ENCODE measurements around the gene FHOD3. TPM values are rescaled to one million over a fixed set of nuclear protein-coding genes. Genes with fewer than 3 reads are reported as not detected.

Gene FHOD3
- total and polyA plus RNA-seq, 4 donors: 0.57 to 1.3 (median 1.2) TPM; not detected in 1

DNA sequence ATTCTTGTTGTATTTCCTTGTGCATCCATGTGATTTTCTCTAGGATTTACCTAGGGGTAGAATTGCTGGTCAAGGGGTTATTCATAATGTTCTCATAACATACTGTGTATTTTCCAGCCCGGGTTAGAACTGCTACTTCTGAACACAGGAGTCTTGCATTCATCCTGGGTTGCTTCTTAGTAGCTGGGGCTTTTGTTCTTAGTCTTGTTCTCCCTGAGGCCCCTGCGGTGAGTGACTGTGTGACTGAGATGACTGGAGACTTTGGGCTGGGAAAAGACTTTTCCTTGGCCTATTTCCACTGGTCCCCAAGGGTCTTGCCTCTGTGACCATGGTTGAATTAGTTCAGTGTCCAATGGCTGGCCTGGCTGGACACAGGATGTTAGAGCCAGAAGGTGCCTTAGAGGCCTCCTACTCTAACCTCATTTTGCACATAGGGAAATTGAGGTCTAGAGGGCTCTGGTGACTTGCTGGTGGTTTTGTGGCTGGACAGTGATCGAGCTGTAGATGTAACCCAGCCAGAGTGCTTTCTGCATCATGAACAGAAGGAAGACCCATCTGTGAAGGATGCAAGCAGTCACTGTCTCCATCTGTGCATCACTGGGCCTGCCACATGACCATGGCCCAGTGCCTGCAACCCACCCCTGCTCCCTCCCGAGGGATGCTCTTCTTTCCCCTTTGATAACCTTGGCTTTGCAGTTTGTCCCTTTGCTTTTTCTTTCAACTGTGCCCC, 233.3 kb downstream of the FHOD3 start:
- no peaks in the 10 kb centered on the region for H3K4me1 ChIP-seq (ENCODE audit: control insufficient read depth in 4 of 4, insufficient read depth in 4 of 4, low read length in 3 of 4)
- no peak overlapping the region for H3K9ac ChIP-seq (ENCODE audit: low read depth in 1 of 2, low read length in 2 of 2)
- DNase-seq (ENCODE audit: low spot score): no peak
- H3K27ac ChIP-seq (ENCODE audit: low read depth in 1 of 2, low read length in 2 of 2): no peak overlapping the region
- H3K27me3 ChIP-seq (ENCODE audit: control insufficient read depth in 4 of 4, insufficient read depth in 4 of 4, low read length in 3 of 4): no peaks in the 10 kb centered on the region
- 79% methylated on average over 4 of the region's 4 CpGs for WGBS
- no peaks in the 10 kb centered on the region for H3K36me3 ChIP-seq (ENCODE audit: control insufficient read depth in 4 of 4, insufficient read depth in 3 of 4, low read depth in 1 of 4, low read length in 3 of 4)
- no peak overlapping the region for H3K4me3 ChIP-seq (ENCODE audit: low read depth in 1 of 3, low read length in 3 of 3)
- H3K9me3 ChIP-seq (ENCODE audit: control insufficient read depth in 4 of 4, low read length in 3 of 4): no peaks in the 10 kb centered on the region
- TF ChIP-seq, protein P1, sequence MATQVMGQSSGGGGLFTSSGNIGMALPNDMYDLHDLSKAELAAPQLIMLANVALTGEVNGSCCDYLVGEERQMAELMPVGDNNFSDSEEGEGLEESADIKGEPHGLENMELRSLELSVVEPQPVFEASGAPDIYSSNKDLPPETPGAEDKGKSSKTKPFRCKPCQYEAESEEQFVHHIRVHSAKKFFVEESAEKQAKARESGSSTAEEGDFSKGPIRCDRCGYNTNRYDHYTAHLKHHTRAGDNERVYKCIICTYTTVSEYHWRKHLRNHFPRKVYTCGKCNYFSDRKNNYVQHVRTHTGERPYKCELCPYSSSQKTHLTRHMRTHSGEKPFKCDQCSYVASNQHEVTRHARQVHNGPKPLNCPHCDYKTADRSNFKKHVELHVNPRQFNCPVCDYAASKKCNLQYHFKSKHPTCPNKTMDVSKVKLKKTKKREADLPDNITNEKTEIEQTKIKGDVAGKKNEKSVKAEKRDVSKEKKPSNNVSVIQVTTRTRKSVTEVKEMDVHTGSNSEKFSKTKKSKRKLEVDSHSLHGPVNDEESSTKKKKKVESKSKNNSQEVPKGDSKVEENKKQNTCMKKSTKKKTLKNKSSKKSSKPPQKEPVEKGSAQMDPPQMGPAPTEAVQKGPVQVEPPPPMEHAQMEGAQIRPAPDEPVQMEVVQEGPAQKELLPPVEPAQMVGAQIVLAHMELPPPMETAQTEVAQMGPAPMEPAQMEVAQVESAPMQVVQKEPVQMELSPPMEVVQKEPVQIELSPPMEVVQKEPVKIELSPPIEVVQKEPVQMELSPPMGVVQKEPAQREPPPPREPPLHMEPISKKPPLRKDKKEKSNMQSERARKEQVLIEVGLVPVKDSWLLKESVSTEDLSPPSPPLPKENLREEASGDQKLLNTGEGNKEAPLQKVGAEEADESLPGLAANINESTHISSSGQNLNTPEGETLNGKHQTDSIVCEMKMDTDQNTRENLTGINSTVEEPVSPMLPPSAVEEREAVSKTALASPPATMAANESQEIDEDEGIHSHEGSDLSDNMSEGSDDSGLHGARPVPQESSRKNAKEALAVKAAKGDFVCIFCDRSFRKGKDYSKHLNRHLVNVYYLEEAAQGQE (IDR thresholded peaks at IDR 0.05): no peak
- TF ChIP-seq RXRA (IDR thresholded peaks at IDR 0.05) (no peak), FOXA2 (IDR thresholded peaks at IDR 0.05) (no peak), HNF4G (IDR thresholded peaks at IDR 0.05) (no peak), HNF4A (conservative IDR thresholded peaks at IDR 0.05) (no peak), GABPA (IDR thresholded peaks at IDR 0.05 in 1 of 2, conservative IDR thresholded peaks at IDR 0.05 in 1 of 2) (no peak), FOXA1 (IDR thresholded peaks at IDR 0.05) (no peak), EGR1 (IDR thresholded peaks at IDR 0.05; ENCODE audit: low read depth in 2 of 2) (no peak)
- TF ChIP-seq, protein P2, sequence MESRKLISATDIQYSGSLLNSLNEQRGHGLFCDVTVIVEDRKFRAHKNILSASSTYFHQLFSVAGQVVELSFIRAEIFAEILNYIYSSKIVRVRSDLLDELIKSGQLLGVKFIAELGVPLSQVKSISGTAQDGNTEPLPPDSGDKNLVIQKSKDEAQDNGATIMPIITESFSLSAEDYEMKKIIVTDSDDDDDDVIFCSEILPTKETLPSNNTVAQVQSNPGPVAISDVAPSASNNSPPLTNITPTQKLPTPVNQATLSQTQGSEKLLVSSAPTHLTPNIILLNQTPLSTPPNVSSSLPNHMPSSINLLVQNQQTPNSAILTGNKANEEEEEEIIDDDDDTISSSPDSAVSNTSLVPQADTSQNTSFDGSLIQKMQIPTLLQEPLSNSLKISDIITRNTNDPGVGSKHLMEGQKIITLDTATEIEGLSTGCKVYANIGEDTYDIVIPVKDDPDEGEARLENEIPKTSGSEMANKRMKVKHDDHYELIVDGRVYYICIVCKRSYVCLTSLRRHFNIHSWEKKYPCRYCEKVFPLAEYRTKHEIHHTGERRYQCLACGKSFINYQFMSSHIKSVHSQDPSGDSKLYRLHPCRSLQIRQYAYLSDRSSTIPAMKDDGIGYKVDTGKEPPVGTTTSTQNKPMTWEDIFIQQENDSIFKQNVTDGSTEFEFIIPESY (IDR thresholded peaks at IDR 0.05): no peak
- TF ChIP-seq, protein P3, sequence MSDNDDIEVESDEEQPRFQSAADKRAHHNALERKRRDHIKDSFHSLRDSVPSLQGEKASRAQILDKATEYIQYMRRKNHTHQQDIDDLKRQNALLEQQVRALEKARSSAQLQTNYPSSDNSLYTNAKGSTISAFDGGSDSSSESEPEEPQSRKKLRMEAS (IDR thresholded peaks at IDR 0.05): no peak

DNA sequence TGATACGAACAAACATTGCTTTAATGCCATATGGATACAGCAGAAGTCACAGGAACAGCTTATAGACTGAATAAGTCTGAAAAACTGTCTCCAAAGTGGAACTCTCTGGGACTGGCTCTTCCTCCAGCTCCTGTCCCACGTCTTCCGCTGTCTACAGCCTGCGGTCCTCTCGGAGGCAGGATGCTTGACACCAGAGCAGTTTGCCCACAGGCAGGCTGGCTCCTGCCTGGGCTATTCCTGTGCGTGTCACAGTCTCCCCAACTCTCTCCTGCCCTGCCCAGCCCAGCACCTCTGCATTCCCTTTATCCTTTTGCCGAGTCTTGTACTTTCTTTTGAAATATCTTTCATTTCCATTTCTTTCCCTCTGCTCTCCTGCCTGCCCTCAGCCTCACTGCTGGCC, 234.1 kb downstream of the FHOD3 start:
- no peaks in the 10 kb centered on the region for H3K36me3 ChIP-seq (ENCODE audit: control insufficient read depth in 4 of 4, insufficient read depth in 3 of 4, low read depth in 1 of 4, low read length in 3 of 4)
- H3K4me3 ChIP-seq (ENCODE audit: low read depth in 1 of 3, low read length in 3 of 3): no peak overlapping the region
- WGBS: 90% methylated on average over 7 of the region's 7 CpGs
- H3K27me3 ChIP-seq (ENCODE audit: control insufficient read depth in 4 of 4, insufficient read depth in 4 of 4, low read length in 3 of 4): no peaks in the 10 kb centered on the region
- no peak overlapping the region for H3K9ac ChIP-seq (ENCODE audit: low read depth in 1 of 2, low read length in 2 of 2)
- DNase-seq (ENCODE audit: low spot score): no peak
- no peaks in the 10 kb centered on the region for H3K4me1 ChIP-seq (ENCODE audit: control insufficient read depth in 4 of 4, insufficient read depth in 4 of 4, low read length in 3 of 4)
- H3K9me3 ChIP-seq (ENCODE audit: control insufficient read depth in 4 of 4, low read length in 3 of 4): no peaks in the 10 kb centered on the region
- no peak overlapping the region for H3K27ac ChIP-seq (ENCODE audit: low read depth in 1 of 2, low read length in 2 of 2)
- TF ChIP-seq, protein P1 (IDR thresholded peaks at IDR 0.05): no peak
- TF ChIP-seq YY1 (IDR thresholded peaks at IDR 0.05) (no peak), FOXA1 (IDR thresholded peaks at IDR 0.05) (no peak), NR2F2 (IDR thresholded peaks at IDR 0.05) (no peak), EGR1 (IDR thresholded peaks at IDR 0.05; ENCODE audit: low read depth in 2 of 2) (no peak), TAF1 (conservative IDR thresholded peaks at IDR 0.05) (no peak), SP1 (IDR thresholded peaks at IDR 0.05) (no peak), HNF4G (IDR thresholded peaks at IDR 0.05) (no peak), JUND (IDR thresholded peaks at IDR 0.05) (no peak), GABPA (IDR thresholded peaks at IDR 0.05 in 1 of 2, conservative IDR thresholded peaks at IDR 0.05 in 1 of 2) (no peak), RXRA (IDR thresholded peaks at IDR 0.05) (no peak), HNF4A (conservative IDR thresholded peaks at IDR 0.05) (no peak)
- TF ChIP-seq, protein P4, sequence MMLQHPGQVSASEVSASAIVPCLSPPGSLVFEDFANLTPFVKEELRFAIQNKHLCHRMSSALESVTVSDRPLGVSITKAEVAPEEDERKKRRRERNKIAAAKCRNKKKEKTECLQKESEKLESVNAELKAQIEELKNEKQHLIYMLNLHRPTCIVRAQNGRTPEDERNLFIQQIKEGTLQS (IDR thresholded peaks at IDR 0.05): no peak
- TF ChIP-seq, protein P5, sequence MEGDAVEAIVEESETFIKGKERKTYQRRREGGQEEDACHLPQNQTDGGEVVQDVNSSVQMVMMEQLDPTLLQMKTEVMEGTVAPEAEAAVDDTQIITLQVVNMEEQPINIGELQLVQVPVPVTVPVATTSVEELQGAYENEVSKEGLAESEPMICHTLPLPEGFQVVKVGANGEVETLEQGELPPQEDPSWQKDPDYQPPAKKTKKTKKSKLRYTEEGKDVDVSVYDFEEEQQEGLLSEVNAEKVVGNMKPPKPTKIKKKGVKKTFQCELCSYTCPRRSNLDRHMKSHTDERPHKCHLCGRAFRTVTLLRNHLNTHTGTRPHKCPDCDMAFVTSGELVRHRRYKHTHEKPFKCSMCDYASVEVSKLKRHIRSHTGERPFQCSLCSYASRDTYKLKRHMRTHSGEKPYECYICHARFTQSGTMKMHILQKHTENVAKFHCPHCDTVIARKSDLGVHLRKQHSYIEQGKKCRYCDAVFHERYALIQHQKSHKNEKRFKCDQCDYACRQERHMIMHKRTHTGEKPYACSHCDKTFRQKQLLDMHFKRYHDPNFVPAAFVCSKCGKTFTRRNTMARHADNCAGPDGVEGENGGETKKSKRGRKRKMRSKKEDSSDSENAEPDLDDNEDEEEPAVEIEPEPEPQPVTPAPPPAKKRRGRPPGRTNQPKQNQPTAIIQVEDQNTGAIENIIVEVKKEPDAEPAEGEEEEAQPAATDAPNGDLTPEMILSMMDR (IDR thresholded peaks at IDR 0.05; ENCODE audit: low read depth, low read length, missing input control): no peak
- TF ChIP-seq, protein P2 (IDR thresholded peaks at IDR 0.05): no peak
